ENCODE measurements around the gene XPO4.

DNA sequence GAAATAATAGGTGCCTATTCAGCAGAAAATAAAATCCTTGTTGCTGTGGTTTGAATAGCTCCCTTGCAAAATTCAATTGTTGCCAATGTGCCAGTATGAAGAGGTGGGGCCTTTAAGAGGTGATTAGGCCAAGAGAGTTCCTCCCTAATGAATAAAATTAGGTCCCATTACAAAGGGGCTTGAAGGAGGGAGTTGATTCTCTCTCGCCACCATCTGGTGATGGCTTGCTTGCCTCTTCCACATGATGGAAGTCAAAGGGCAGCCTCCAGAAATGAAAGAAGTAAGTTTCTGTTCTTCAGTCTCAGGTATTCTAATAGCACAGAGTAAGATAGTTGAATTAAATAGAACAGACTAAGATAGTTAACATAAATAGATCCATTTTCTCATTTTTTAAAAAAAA, 125.8 kb downstream of the XPO4 start:
- TF ChIP-seq YY1 (IDR thresholded peaks at IDR 0.05; ENCODE audit: insufficient read depth, insufficient read length) (no peak), ZNF274 (IDR thresholded peaks at IDR 0.05; ENCODE audit: low read depth, low read length) (no peak), SUZ12 (IDR thresholded peaks at IDR 0.05; ENCODE audit: extremely low read depth, insufficient read depth, insufficient read length) (no peak)
